ENCODE measurements around the gene RASD1.
"Not testable (repeated sequence)": the region's sequence is repeated elsewhere in the genome, so short reads cannot be mapped to it uniquely, and the experiment has no call there.

The RASD1 gene

DNA sequence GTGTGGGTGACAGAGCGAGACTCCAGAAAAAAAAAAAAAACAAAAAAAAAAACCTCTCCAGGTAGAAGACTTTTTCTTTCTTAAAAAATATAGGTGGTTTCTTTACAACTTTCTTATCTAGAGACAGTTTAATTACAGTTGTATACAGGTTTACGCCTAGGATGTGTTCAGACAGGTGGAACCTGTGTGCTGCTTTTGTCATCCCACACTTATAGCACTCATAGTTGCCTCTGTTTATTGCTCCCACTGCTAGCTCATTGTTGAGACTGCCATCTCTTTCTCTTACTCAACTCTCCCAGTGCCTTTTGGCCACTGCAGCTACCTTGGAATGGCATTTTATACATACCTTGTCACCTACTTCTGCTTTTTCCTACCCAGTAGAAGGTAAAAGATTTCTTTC lies 38.5 kb downstream of the RASD1 start:
- H3K27me3 ChIP-seq (ENCODE audit: control insufficient read depth in 1 of 2, insufficient read depth in 2 of 2, low read length in 2 of 2): no peaks in the 10 kb centered on the region
- no peak overlapping the region for H3K9ac ChIP-seq (ENCODE audit: low read length)
- no peak overlapping the region for H3K4me3 ChIP-seq (ENCODE audit: low read depth in 1 of 2, low read length in 2 of 2)
- H3K27ac ChIP-seq (ENCODE audit: low read depth, low read length): no peak overlapping the region
- H3K4me1 ChIP-seq (ENCODE audit: insufficient read depth, low read length): no peaks in the 10 kb centered on the region
- H3K9me3 ChIP-seq (ENCODE audit: low read length): no peaks in the 10 kb centered on the region
- H3K36me3 ChIP-seq (ENCODE audit: insufficient read depth, low read length): no peaks in the 10 kb centered on the region

- Histone ChIP-seq H3K36me3 (ENCODE audit: insufficient read depth, low read length) (no peaks in the 10 kb centered on the region), H3K27me3 (ENCODE audit: control insufficient read depth in 1 of 2, insufficient read depth in 2 of 2, low read length in 2 of 2) (no peaks in the 10 kb centered on the region), H3K4me1 (ENCODE audit: insufficient read depth, low read length) (no peaks in the 10 kb centered on the region), H3K9me3 (ENCODE audit: low read length) (no peaks in the 10 kb centered on the region), H3K9ac (ENCODE audit: low read length) (no peak overlapping the region), H3K4me3 (ENCODE audit: low read depth in 1 of 2, low read length in 2 of 2) (no peak overlapping the region), H3K27ac (ENCODE audit: low read depth, low read length) (no peak overlapping the region)
These were observed 39.9 kb downstream of the RASD1 start for GRCh38 chr17:17456251-17456650.

GRCh38 chr17:17455173-17455572 lies 41.0 kb downstream of the RASD1 start:
- Histone ChIP-seq H3K4me1 (ENCODE audit: insufficient read depth, low read length) (no peaks in the 10 kb centered on the region), H3K27me3 (ENCODE audit: control insufficient read depth in 1 of 2, insufficient read depth in 2 of 2, low read length in 2 of 2) (no peaks in the 10 kb centered on the region), H3K9me3 (ENCODE audit: low read length) (no peaks in the 10 kb centered on the region), H3K36me3 (ENCODE audit: insufficient read depth, low read length) (no peaks in the 10 kb centered on the region), H3K27ac (ENCODE audit: low read depth, low read length) (no peak overlapping the region), H3K9ac (ENCODE audit: low read length) (no peak overlapping the region), H3K4me3 (ENCODE audit: low read depth in 1 of 2, low read length in 2 of 2) (no peak overlapping the region)

DNA sequence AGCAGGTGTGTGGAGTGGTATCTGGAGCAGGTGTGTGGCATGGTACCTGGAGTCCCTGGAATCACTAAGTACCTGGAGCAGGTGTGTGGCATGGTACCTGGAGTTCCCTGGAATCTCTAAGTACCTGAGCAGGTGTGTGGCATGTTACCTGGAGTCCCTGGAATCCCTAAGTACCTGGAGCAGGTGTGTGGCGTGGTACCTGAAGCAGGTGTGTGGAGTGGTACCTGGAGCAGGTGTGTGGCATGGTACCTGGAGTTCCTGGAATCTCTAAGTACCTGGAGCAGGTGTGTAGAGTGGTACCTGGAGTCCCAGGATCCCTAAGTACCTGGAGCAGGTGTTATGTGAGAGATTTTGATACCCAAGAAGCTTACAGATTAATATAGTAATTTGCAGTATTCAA lies 41.5 kb downstream of the RASD1 start:
- H3K27ac ChIP-seq (ENCODE audit: low read depth, low read length); H3K27me3 ChIP-seq (ENCODE audit: control insufficient read depth in 1 of 2, insufficient read depth in 2 of 2, low read length in 2 of 2); H3K4me1 ChIP-seq (ENCODE audit: insufficient read depth, low read length); H3K36me3 ChIP-seq (ENCODE audit: insufficient read depth, low read length); H3K9me3 ChIP-seq (ENCODE audit: low read length); H3K9ac ChIP-seq (ENCODE audit: low read length); H3K4me3 ChIP-seq (ENCODE audit: low read depth in 1 of 2, low read length in 2 of 2): not testable (repeated sequence)

DNA sequence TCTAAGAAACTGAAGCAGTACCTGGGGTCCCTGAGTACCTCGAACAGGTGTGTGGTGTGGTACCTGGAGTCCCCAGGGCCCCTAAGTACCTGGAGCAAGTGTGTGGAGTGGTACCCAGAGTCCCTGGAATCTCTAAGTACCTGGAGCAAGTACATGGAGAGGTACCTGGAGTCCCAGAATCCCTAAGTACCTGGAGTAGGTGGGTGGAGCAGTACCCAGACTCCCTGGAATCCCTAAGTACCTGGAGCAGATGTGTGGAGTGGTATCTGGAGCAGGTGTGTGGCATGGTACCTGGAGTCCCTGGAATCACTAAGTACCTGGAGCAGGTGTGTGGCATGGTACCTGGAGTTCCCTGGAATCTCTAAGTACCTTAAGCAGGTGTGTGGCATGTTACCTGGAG lies 41.9 kb downstream of the RASD1 start:
- no peaks in the 10 kb centered on the region for H3K27me3 ChIP-seq (ENCODE audit: control insufficient read depth in 1 of 2, insufficient read depth in 2 of 2, low read length in 2 of 2)
- H3K4me1 ChIP-seq (ENCODE audit: insufficient read depth, low read length): no peaks in the 10 kb centered on the region
- no peak overlapping the region for H3K27ac ChIP-seq (ENCODE audit: low read depth, low read length)
- no peak overlapping the region for H3K9ac ChIP-seq (ENCODE audit: low read length)
- no peaks in the 10 kb centered on the region for H3K9me3 ChIP-seq (ENCODE audit: low read length)
- no peaks in the 10 kb centered on the region for H3K36me3 ChIP-seq (ENCODE audit: insufficient read depth, low read length)
- H3K4me3 ChIP-seq (ENCODE audit: low read depth in 1 of 2, low read length in 2 of 2): no peak overlapping the region

- no peak overlapping the region for H3K9ac ChIP-seq (ENCODE audit: low read length)
- no peak overlapping the region for H3K4me3 ChIP-seq (ENCODE audit: low read depth in 1 of 2, low read length in 2 of 2)
- H3K36me3 ChIP-seq (ENCODE audit: insufficient read depth, low read length): no peaks in the 10 kb centered on the region
- no peaks in the 10 kb centered on the region for H3K27me3 ChIP-seq (ENCODE audit: control insufficient read depth in 1 of 2, insufficient read depth in 2 of 2, low read length in 2 of 2)
- H3K9me3 ChIP-seq (ENCODE audit: low read length): no peaks in the 10 kb centered on the region
- H3K4me1 ChIP-seq (ENCODE audit: insufficient read depth, low read length): no peaks in the 10 kb centered on the region
- no peak overlapping the region for H3K27ac ChIP-seq (ENCODE audit: low read depth, low read length)
These were observed 43.1 kb downstream of the RASD1 start for GRCh38 chr17:17453088-17453487.

GRCh38 chr17:17448723-17449122 lies 47.5 kb downstream of the RASD1 start:
- H3K27ac ChIP-seq (ENCODE audit: low read depth, low read length): no peak overlapping the region
- H3K9ac ChIP-seq (ENCODE audit: low read length): no peak overlapping the region
- H3K27me3 ChIP-seq (ENCODE audit: control insufficient read depth in 1 of 2, insufficient read depth in 2 of 2, low read length in 2 of 2): no peaks in the 10 kb centered on the region
- no peaks in the 10 kb centered on the region for H3K36me3 ChIP-seq (ENCODE audit: insufficient read depth, low read length)
- H3K4me3 ChIP-seq (ENCODE audit: low read depth in 1 of 2, low read length in 2 of 2): no peak overlapping the region
- no peaks in the 10 kb centered on the region for H3K4me1 ChIP-seq (ENCODE audit: insufficient read depth, low read length)
- H3K9me3 ChIP-seq (ENCODE audit: low read length): no peaks in the 10 kb centered on the region

- Histone ChIP-seq H3K36me3 (ENCODE audit: insufficient read depth, low read length) (no peaks in the 10 kb centered on the region), H3K4me1 (ENCODE audit: insufficient read depth, low read length) (no peaks in the 10 kb centered on the region), H3K27me3 (ENCODE audit: control insufficient read depth in 1 of 2, insufficient read depth in 2 of 2, low read length in 2 of 2) (no peaks in the 10 kb centered on the region), H3K4me3 (ENCODE audit: low read depth in 1 of 2, low read length in 2 of 2) (no peak overlapping the region), H3K27ac (ENCODE audit: low read depth, low read length) (no peak overlapping the region), H3K9ac (ENCODE audit: low read length) (no peak overlapping the region), H3K9me3 (ENCODE audit: low read length) (no peaks in the 10 kb centered on the region)
These were observed 48.1 kb downstream of the RASD1 start for GRCh38 chr17:17448076-17448475.

GRCh38 chr17:17447264-17447663 lies 48.9 kb downstream of the RASD1 start:
- Histone ChIP-seq H3K27ac (ENCODE audit: low read depth, low read length) (no peak overlapping the region), H3K9ac (ENCODE audit: low read length) (no peak overlapping the region), H3K4me1 (ENCODE audit: insufficient read depth, low read length) (no peaks in the 10 kb centered on the region), H3K9me3 (ENCODE audit: low read length) (no peaks in the 10 kb centered on the region), H3K27me3 (ENCODE audit: control insufficient read depth in 1 of 2, insufficient read depth in 2 of 2, low read length in 2 of 2) (no peaks in the 10 kb centered on the region), H3K4me3 (ENCODE audit: low read depth in 1 of 2, low read length in 2 of 2) (no peak overlapping the region), H3K36me3 (ENCODE audit: insufficient read depth, low read length) (no peaks in the 10 kb centered on the region)

DNA sequence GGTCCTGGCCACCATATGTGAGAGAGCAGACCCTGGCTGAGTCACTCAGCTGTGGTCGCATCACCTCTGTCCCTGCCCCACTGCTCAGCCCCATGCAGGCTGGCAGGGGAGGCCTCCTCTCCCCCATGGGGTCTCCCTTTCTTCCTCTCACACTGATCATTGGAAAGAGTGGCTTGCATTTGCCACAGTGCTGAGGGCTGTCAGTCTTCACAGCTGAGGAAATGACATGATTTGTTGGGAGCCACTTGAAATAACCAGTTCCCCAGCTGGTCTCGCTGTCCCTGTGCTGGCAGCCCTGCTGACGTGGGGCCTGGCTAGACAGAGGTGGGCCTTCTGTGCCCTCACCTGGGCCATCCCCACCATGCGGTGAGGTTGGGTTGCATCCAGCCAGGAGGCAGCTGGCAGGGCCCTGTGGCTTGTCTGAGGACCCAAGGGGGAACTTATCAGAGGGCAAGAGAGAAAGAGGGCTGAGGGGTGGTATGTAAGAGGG lies 49.5 kb downstream of the RASD1 start:
- no peaks in the 10 kb centered on the region for H3K27me3 ChIP-seq (ENCODE audit: control insufficient read depth in 1 of 2, insufficient read depth in 2 of 2, low read length in 2 of 2)
- no peaks in the 10 kb centered on the region for H3K4me1 ChIP-seq (ENCODE audit: insufficient read depth, low read length)
- no peak overlapping the region for H3K9ac ChIP-seq (ENCODE audit: low read length)
- H3K36me3 ChIP-seq (ENCODE audit: insufficient read depth, low read length): no peaks in the 10 kb centered on the region
- no peaks in the 10 kb centered on the region for H3K9me3 ChIP-seq (ENCODE audit: low read length)
- H3K4me3 ChIP-seq (ENCODE audit: low read depth in 1 of 2, low read length in 2 of 2): no peak overlapping the region
- no peak overlapping the region for H3K27ac ChIP-seq (ENCODE audit: low read depth, low read length)

GRCh38 chr17:17445925-17446665 lies 50.1 kb downstream of the RASD1 start:
- no peaks in the 10 kb centered on the region for H3K9me3 ChIP-seq (ENCODE audit: low read length)
- no peak overlapping the region for H3K9ac ChIP-seq (ENCODE audit: low read length)
- H3K4me3 ChIP-seq (ENCODE audit: low read depth in 1 of 2, low read length in 2 of 2): no peak overlapping the region
- H3K27me3 ChIP-seq (ENCODE audit: control insufficient read depth in 1 of 2, insufficient read depth in 2 of 2, low read length in 2 of 2): no peaks in the 10 kb centered on the region
- no peaks in the 10 kb centered on the region for H3K4me1 ChIP-seq (ENCODE audit: insufficient read depth, low read length)
- H3K27ac ChIP-seq (ENCODE audit: low read depth, low read length): no peak overlapping the region
- no peaks in the 10 kb centered on the region for H3K36me3 ChIP-seq (ENCODE audit: insufficient read depth, low read length)

- Histone ChIP-seq H3K9me3 (ENCODE audit: low read length) (no peaks in the 10 kb centered on the region), H3K4me1 (ENCODE audit: insufficient read depth, low read length) (no peaks in the 10 kb centered on the region), H3K9ac (ENCODE audit: low read length) (no peak overlapping the region), H3K36me3 (ENCODE audit: insufficient read depth, low read length) (no peaks in the 10 kb centered on the region), H3K4me3 (ENCODE audit: low read depth in 1 of 2, low read length in 2 of 2) (no peak overlapping the region), H3K27me3 (ENCODE audit: control insufficient read depth in 1 of 2, insufficient read depth in 2 of 2, low read length in 2 of 2) (no peaks in the 10 kb centered on the region), H3K27ac (ENCODE audit: low read depth, low read length) (no peak overlapping the region)
These were observed 50.8 kb downstream of the RASD1 start for GRCh38 chr17:17445296-17445924.

Measured in muscle layer of colon (tissue), 2 donors.